D341Med (cell line): ENCODE results near the gene RESP18.

Source experiments
- DNase-seq: peaks from one replicate; pipeline ENCODE4 v3.0.0; 2012; ENCODE audit warnings: low spot score

The RESP18 gene

GRCh38 chr2:219332542-219332941 is at the start of gene RESP18:
Gene RESP18, minus strand, starts transcription at chr2:219332744.
- no peak for DNase-seq

GRCh38 chr2:219381448-219381847 is 48.9 kb upstream of the RESP18 start:
- DNase-seq = no peak

GRCh38 chr2:219380926-219381325 is 48.4 kb upstream of the RESP18 start:
- DNase-seq = no peak

- no peak for DNase-seq
Measured at GRCh38 chr2:219378163-219378851, 45.8 kb upstream of the RESP18 start.

GRCh38 chr2:219369447-219369861 is 36.9 kb upstream of the RESP18 start:
- DNase-seq = no peak

- no peak for DNase-seq
Measured at GRCh38 chr2:219368690-219369191, 36.2 kb upstream of the RESP18 start.

- DNase-seq = peak; percentile 5
Measured at GRCh38 chr2:219362524-219363164, 30.1 kb upstream of the RESP18 start.

- no peak for DNase-seq
Measured at GRCh38 chr2:219362072-219362471, 29.5 kb upstream of the RESP18 start.

- peak; percentile 51 for DNase-seq
Measured at GRCh38 chr2:219358170-219359075, 25.9 kb upstream of the RESP18 start.

- no peak for DNase-seq
Measured at GRCh38 chr2:219356834-219357233, 24.3 kb upstream of the RESP18 start.

- peak; percentile 2 for DNase-seq
Measured at GRCh38 chr2:219354582-219354981, 22.0 kb upstream of the RESP18 start.

GRCh38 chr2:219353129-219353528 is 20.6 kb upstream of the RESP18 start:
- no peak for DNase-seq

- DNase-seq = peak; percentile 76
Measured at GRCh38 chr2:219352448-219353023, 20.0 kb upstream of the RESP18 start.

GRCh38 chr2:219350710-219351221 is 18.2 kb upstream of the RESP18 start:
- DNase-seq = peak; percentile 2

GRCh38 chr2:219350215-219350614 is 17.7 kb upstream of the RESP18 start:
- no peak for DNase-seq

- DNase-seq = no peak
Measured at GRCh38 chr2:219344751-219345430, 12.3 kb upstream of the RESP18 start.

- no peak for DNase-seq
Measured at GRCh38 chr2:219335373-219335786, 2.8 kb upstream of the RESP18 start.

- no peak for DNase-seq
Measured at GRCh38 chr2:219334076-219334475, 1.5 kb upstream of the RESP18 start.

GRCh38 chr2:219331560-219332213 is 857 bp downstream of the RESP18 start:
- no peak for DNase-seq

- DNase-seq = peak; percentile 79
Measured at GRCh38 chr2:219327719-219328118, 4.8 kb downstream of the RESP18 start.
